NB4 (cell line): ENCODE data around the gene SCLY.

Experiments used
- CTCF ChIP-seq: IDR thresholded peaks from one replicate; pipeline ENCODE4 v1.5.1; 2012; ENCODE audit warnings: low read depth, low read length
- MYC ChIP-seq: IDR thresholded peaks from 2 replicates; pipeline ENCODE4 v1.6.1; 2011; ENCODE audit warnings: low read depth, low read length
- POLR2A ChIP-seq: IDR thresholded peaks from 2 replicates; pipeline ENCODE4 v1.6.1; 2011; ENCODE audit warnings: mild to moderate bottlenecking; ENCODE audit not compliant: insufficient read length; ENCODE audit errors: extremely low read depth

GRCh38 chr2:238103465-238104225 is 42.8 kb downstream of the SCLY start:
- no peak for TF ChIP-seq MYC
- TF ChIP-seq CTCF, result no peak
- TF ChIP-seq POLR2A, result no peak
